GM18505 (cell line): Measurements from ENCODE around the gene VPS25.

Experiments
- ATAC-seq: cut with Tn5 transposase; IDR thresholded peaks from one replicate; pipeline ENCODE4 v1.9.1; 2021; ENCODE audit not compliant: unreplicated experiment
- POLR2A ChIP-seq: IDR thresholded peaks from 4 replicates; pipeline ENCODE4 v1.6.1; 2011; ENCODE audit warnings: borderline replicate concordance; ENCODE audit not compliant: insufficient read depth, insufficient read length; ENCODE audit errors: extremely low read depth

Gene VPS25

DNA sequence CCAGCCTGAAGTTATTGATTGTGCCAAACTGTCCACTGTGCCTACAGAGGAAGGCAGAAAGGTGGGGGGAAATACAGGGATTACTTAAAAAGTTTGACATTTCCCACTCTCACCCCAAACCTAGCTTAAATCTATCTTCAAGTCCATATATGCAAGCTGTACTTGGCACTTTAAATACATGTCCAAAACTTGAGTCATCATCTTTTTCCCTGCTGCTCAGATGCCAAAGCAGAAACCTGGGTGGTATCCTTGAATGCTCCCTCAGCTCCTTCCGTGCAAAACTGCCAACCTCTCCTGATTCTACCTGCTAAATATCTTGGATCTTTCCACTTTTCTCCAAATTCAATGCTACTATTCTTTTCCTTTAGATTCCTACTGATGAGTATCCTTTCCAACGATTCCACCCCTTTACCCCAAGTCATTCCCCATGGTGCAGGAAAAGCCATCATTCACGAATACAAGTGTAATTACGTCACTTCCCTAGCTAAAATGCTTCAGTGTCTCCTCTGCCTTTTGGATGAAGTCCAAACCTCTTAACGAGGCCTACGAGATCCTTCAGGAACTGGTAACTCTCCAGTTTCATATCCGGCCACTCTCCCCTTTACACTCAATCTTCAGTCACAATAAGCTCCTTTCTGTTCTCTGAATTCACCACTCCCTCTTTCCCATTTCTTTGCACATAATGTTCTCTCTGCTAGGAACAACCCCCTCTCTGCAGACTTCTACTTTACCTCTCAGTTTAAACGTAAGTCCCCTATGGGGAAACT lies 41.6 kb downstream of the VPS25 start:
- ATAC-seq, result no peak

DNA sequence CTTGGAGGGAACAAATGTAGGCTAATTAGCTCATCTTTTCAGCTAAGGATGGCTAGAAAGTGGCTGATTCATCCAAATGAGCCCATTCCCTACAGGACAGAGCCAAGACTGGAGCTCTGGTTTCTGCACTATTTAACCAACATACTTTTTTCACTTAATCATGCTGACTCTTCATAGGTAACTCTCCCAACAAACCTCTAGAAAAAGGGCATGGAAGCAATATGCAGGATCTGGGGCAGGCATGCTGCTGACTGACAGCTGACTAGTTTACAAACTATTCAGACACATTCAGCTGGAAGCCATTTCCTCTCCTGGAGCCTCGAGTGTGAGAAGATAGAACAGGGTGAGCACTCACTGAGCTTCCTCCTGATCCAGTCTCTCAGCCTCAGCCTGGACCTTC lies 44.6 kb downstream of the VPS25 start:
- TF ChIP-seq POLR2A, result no peak
- ATAC-seq, result no peak

More for the DNA sequence above, 41.6 kb downstream of the VPS25 start:
- TF ChIP-seq POLR2A, result no peak

DNA sequence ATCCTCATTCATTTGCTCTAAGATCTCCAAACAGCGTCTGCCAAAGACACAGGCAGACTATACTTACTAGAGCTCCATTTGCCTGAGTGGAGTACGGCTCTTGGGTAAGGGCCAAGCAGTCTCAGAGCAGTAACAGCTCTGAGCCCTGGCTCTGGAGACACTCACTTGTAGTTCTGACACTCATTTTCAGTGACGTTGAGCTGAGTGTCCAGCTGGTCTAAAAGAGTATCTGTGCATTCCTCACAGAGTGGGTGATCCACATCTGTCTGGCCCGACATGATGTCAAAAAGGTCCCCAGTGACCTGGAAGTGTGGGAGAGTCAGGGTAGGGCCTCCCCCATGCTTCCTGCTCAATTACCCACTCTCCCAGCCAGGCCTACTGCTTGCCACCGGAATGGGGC lies 45.1 kb downstream of the VPS25 start:
- no peak for TF ChIP-seq POLR2A
- ATAC-seq, result no peak

DNA sequence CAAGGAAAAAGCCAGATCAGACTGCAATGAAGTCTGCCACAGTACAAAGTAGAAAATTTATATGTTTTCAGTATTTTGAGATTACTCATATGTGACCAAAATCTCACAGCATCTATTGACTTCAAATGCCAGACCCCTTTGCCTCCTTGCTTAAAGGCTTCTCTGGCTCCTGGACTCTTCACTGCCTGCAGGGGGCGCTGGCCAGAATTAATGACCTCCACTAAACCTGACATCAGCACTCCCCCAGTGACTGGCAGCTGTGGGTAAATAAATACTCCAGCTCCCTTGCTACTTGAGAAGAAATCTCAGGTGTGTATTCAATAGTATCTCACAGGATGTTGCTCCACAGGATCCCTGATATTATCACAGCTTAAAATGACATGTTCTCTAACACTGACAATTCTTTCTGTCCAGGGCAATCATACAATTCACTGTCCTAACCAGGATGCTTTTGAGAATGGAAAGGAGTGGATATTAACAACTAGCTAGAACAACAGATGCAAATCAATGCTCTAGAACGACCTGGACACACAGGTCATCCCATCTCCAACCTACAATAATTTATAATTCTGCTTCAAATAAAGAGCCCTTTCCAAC lies 46.8 kb downstream of the VPS25 start:
- TF ChIP-seq POLR2A, result peak; percentile 14
- ATAC-seq, result no peak

DNA sequence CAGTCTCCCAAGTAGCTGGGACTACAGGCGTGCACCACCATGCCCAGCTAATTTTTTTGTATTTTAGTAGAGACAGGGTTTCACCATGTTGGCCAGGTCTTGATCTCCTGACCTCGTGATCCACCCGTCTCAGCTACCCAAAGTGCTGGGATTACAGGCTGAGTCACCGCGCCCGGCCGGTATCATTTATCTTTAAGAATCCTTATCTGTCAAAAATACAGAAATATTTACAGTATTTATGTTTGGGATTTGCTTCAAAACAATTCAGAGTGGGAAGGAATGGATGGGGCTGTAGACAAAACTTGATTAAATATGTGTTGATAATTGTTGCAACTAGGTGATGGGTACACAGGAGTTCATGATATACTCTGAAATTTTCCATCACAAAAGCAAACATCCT lies 47.9 kb downstream of the VPS25 start:
- TF ChIP-seq POLR2A, result no peak
- no peak for ATAC-seq

DNA sequence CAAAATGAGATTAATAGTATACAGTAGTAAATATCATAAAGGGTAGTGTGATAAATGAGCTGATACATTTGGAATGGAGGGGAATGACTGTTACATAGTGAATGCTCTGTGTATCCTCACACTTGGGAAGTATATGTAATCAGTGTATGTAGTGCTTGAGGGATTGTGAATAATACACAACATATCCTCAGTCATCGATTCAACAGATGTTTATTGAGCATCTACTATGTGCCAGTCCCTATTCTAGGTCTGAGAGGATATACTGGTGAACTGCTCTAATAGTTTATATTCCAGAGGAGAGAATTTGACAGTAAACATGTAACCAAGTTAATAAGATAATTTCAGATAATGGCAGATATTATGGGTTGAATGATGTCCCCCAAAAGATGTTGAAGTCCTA lies 54.2 kb downstream of the VPS25 start:
- no peak for TF ChIP-seq POLR2A
- no peak for ATAC-seq
